GM06990 (cell line): ENCODE data around the gene SEC14L1.

Experiments used
- DNase-seq: peaks from one replicate; pipeline ENCODE4 v3.0.0-alpha.2; 2011; ENCODE audit not compliant: insufficient read length; ENCODE audit errors: extremely low read depth
- H3K27me3 ChIP-seq: replicated peaks from 2 replicates; pipeline ENCODE4 v1.6.0; 2011; ENCODE audit warnings: low read length; ENCODE audit not compliant: control insufficient read depth, insufficient read depth
- H3K36me3 ChIP-seq: 2 replicates; pipeline ENCODE4 v1.5.1; 2011; ENCODE audit warnings: low read length; ENCODE audit not compliant: control insufficient read depth, insufficient read depth
- H3K4me3 ChIP-seq: replicated peaks from 2 replicates; pipeline ENCODE4 v1.5.1; 2011; ENCODE audit warnings: low read depth, mild to moderate bottlenecking, control low read depth, low read length
- TF ChIP-seq, protein P1 (sequence below): IDR thresholded peaks from 2 replicates; pipeline ENCODE4 v1.5.1; 2011; ENCODE audit warnings: low read length, control low read depth, mild to moderate bottlenecking, inconsistent platforms; ENCODE audit not compliant: insufficient read depth, poor library complexity, severe bottlenecking

The SEC14L1 gene

GRCh38 chr17:77174928-77175661 is 34.3 kb downstream of the SEC14L1 start:
- no peak for DNase-seq
- no peaks in the 10 kb centered on the region for H3K27me3 ChIP-seq
- peaks cover 6% of the 10 kb centered on the region for H3K36me3 ChIP-seq
- no peak overlapping the region for H3K4me3 ChIP-seq
- TF ChIP-seq, protein P1, sequence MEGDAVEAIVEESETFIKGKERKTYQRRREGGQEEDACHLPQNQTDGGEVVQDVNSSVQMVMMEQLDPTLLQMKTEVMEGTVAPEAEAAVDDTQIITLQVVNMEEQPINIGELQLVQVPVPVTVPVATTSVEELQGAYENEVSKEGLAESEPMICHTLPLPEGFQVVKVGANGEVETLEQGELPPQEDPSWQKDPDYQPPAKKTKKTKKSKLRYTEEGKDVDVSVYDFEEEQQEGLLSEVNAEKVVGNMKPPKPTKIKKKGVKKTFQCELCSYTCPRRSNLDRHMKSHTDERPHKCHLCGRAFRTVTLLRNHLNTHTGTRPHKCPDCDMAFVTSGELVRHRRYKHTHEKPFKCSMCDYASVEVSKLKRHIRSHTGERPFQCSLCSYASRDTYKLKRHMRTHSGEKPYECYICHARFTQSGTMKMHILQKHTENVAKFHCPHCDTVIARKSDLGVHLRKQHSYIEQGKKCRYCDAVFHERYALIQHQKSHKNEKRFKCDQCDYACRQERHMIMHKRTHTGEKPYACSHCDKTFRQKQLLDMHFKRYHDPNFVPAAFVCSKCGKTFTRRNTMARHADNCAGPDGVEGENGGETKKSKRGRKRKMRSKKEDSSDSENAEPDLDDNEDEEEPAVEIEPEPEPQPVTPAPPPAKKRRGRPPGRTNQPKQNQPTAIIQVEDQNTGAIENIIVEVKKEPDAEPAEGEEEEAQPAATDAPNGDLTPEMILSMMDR: no peak

DNA sequence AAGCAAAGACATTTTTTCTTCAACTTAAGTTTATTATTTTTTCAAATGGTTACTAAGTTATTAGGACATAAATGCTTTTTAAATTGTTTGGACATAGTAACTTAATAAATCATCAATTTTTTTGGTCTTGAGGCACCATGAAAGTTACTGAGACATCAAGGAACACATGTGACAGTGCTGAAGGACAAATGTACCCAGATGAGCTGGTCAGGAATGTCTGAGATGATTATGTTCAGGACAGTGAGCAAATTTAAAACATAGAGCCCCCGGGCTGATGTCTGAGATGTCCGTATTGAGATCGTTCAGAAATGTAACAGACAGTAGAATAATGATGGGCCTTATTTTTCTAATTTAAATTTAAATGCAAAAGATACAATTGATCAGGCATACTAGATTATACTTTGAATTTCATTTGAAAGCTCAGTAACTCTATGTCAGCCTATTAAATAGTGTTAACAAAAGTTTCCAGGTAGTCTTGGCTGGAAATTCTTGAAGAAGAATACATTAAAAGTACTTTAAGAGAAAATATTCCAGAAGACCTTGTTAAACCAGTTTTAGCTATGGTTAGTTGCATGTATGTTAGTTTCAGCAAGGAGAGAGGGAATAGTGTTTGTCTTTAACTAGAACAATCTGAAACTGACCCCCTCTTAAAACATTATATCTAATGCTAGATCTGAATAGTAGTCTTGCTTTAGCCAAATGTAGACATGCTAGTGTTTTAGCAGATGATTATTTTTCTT is 36.4 kb downstream of the SEC14L1 start:
- no peaks in the 10 kb centered on the region for H3K27me3 ChIP-seq
- no peak for DNase-seq
- H3K4me3 ChIP-seq: no peak overlapping the region
- H3K36me3 ChIP-seq: peaks cover 6% of the 10 kb centered on the region
- TF ChIP-seq, protein P1: no peak

GRCh38 chr17:77178050-77178449 is 37.3 kb downstream of the SEC14L1 start:
- DNase-seq: no peak
- peaks cover 6% of the 10 kb centered on the region for H3K36me3 ChIP-seq
- TF ChIP-seq, protein P1: no peak
- H3K4me3 ChIP-seq: no peak overlapping the region
- no peaks in the 10 kb centered on the region for H3K27me3 ChIP-seq

- DNase-seq: no peak
- H3K36me3 ChIP-seq: peaks cover 6% of the 10 kb centered on the region
- TF ChIP-seq, protein P1: no peak
- H3K27me3 ChIP-seq: no peaks in the 10 kb centered on the region
- no peak overlapping the region for H3K4me3 ChIP-seq
Observed at GRCh38 chr17:77178563-77178962, 37.8 kb downstream of the SEC14L1 start.

- TF ChIP-seq, protein P1: no peak
- H3K27me3 ChIP-seq: no peaks in the 10 kb centered on the region
- no peak for DNase-seq
- H3K36me3 ChIP-seq: no peaks in the 10 kb centered on the region; the same call in 1 of the 2 replicates
- H3K4me3 ChIP-seq: no peak overlapping the region
Observed at GRCh38 chr17:77180503-77181357, 40.0 kb downstream of the SEC14L1 start.
